ENCODE results near the gene USP40. TPM values are rescaled to one million over a fixed set of nuclear protein-coding genes. Genes with fewer than 3 reads are reported as not detected.

The USP40 gene
- total RNA-seq, 8 experiments from 2014 or later, result 13.4 to 79.9 (median 27.8) TPM

DNA sequence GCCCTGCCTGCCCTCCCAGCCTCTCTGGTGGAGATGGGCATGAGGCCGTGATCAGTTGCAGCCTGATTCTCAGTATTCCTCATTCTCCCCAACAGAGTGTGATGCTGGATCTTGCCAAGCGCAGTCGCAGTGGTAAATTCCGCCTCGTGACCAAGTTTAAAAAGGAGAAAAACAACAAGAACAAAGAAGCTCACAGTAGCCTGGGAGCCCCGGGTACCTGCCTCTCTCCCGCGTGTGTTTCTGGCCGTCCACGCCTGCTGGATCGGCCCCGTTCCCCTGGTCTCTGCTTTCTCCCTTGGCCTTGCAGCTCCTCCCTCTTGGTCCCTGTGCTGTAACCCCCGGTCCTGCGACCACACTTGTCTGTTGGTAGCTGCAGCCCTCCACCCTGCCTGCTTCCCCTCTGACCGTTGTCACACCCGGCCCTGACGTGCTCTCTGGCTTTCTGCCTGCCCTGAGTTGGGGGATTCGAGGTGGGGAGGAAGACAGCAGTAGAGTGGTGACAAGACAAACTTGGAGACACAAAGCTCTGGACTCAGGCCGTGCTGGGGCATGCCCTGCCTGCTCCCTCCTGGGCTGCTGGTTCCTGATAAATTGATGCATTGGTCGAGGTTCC lies 99.5 kb downstream of the USP40 start:
- no peak for ATAC-seq (replicated peaks in 6 of 8)
- Histone ChIP-seq H3K4me1 (replicated peaks in 1 of 2) (peaks cover 0 to 16% of the 10 kb centered on the region in 2 donors), H3K4me3 (no peak overlapping the region), H3K27ac (no peak overlapping the region)
- WGBS, 10 experiments, result 76 to 100% (median 89%) methylated on average over 2 to 5 of the region's 20 CpGs; no CpG with 5 or more reads in 5 of the 10 experiments
- in situ Hi-C loops (cut with MboI; ENCODE audit: low pct_unique_long_range_greater_than_20kb in 2 of 9, low sequenced_read_pairs in 9 of 9, unreplicated experiment in 9 of 9), result loop anchor here in 1 of 9 experiments (25.0 kb wide), 1 partner anchor 245 kb away; the partner anchor contains the start of genes UGT1A4 and UGT1A5

DNA sequence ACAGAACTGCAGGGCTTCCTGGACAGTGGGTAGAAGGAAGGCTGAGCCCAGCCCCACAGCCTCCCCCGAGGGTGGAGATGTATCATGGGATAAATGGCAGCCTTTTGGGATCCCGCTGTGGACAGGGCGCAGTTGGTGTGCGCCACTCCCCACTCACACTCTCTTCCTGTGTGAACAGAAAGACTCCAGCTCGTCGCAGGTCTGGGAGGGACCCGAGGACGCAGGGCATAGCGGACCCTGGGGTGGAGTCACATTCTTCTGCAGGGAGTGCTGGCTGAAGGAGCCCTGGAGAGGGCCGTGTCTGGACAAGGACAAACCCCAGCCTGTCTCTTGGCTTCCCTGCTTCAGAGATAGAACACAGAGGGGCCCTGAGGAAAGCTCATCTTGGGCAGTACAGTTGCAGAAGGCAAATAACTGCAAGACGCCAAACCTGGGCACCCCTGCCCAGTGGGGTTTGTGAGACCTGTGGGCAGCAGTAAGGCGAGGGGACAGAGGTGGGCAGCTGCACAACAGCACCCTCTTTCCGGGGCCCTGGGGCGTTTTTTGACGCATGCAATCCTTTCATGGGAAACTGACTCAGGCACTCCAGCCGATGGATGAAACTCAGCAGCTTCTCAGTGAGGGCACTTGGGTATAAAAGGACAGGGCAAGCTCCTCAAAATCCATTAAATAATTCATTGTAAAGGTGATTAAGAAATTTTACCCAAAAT lies 101.9 kb downstream of the USP40 start:
- in situ Hi-C loops (cut with MboI; ENCODE audit: low pct_unique_long_range_greater_than_20kb in 2 of 9, low sequenced_read_pairs in 9 of 9, unreplicated experiment in 9 of 9), result loop anchor here in 1 of 9 experiments (25.0 kb wide), 1 partner anchor 248 kb away; the partner anchor contains the start of genes UGT1A4 and UGT1A5
- ATAC-seq (replicated peaks in 6 of 8), result no peak
- peaks cover 0 to 6% of the 10 kb centered on the region in 2 donors for H3K4me1 ChIP-seq (replicated peaks in 1 of 2)

DNA sequence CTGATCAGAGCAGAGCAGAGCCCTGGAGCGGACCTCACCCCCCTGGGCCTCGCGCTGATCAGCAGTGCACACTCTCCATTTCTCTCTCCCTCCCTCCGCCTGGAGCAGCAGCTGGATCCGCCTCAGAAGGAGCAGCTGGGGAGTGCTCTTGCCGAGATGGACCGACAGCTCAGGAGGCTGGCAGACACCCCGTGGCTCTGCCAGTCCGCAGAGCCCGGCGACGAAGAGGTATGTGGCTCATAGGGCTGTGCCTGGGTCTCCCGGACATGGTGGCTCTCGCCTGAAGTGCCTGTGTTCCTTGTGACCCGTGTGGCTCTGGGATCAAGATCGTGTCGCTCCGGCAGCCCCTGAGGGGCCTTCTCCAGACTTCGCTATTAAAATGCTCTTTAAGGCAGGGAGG lies 102.5 kb downstream of the USP40 start:
- ATAC-seq (replicated peaks in 6 of 8), result no peak
- Histone ChIP-seq H3K4me3 (no peak overlapping the region), H3K4me1 (replicated peaks in 1 of 2) (no peaks in the 10 kb centered on the region), H3K27ac (no peak overlapping the region)
- in situ Hi-C loops (cut with MboI; ENCODE audit: low pct_unique_long_range_greater_than_20kb in 2 of 9, low sequenced_read_pairs in 9 of 9, unreplicated experiment in 9 of 9), result loop anchor here in 1 of 9 experiments (25.0 kb wide), 1 partner anchor 248 kb away; the partner anchor contains the start of genes UGT1A4 and UGT1A5
- 80 to 100% (median 100%) methylated on average over 1 to 10 of the region's 19 CpGs; no CpG with 5 or more reads in 5 of the 10 experiments for WGBS, 10 experiments

More for the DNA sequence above, 101.9 kb downstream of the USP40 start:
- WGBS, 10 experiments, result 76 to 100% (median 90%) methylated on average over 1 to 10 of the region's 16 CpGs; no CpG with 5 or more reads in 5 of the 10 experiments
- no peak overlapping the region for H3K4me3 ChIP-seq
- no peak overlapping the region for H3K27ac ChIP-seq

DNA sequence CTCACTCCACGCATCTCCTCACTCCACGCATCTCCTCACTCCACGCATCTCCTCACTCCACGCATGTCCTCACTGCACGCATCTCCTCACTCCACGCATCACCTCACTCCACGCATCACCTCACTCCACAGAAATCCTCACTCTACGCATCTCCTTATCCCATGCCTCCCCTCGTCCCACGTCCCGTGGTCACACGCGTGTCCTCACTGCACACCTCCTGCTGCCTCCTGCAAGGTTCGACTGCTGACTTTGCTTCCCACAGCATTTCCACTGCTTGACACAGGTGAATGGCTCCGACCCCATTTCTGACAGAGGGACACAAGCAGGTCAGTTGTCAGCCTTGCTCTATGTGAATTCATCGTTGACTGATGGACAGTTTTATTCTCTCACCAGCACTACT lies 103.0 kb downstream of the USP40 start:
- H3K27ac ChIP-seq, result no peak overlapping the region
- no peak for ATAC-seq (replicated peaks in 6 of 8)
- no peak overlapping the region for H3K4me3 ChIP-seq
- H3K4me1 ChIP-seq (replicated peaks in 1 of 2), result no peaks in the 10 kb centered on the region
- in situ Hi-C loops (cut with MboI; ENCODE audit: low pct_unique_long_range_greater_than_20kb in 2 of 9, low sequenced_read_pairs in 9 of 9, unreplicated experiment in 9 of 9), result loop anchor here in 1 of 9 experiments (25.0 kb wide), 1 partner anchor 249 kb away; the partner anchor contains the start of genes UGT1A4 and UGT1A5
- 85 to 100% (median 100%) methylated on average over 1 to 4 of the region's 16 CpGs for WGBS, 10 experiments

DNA sequence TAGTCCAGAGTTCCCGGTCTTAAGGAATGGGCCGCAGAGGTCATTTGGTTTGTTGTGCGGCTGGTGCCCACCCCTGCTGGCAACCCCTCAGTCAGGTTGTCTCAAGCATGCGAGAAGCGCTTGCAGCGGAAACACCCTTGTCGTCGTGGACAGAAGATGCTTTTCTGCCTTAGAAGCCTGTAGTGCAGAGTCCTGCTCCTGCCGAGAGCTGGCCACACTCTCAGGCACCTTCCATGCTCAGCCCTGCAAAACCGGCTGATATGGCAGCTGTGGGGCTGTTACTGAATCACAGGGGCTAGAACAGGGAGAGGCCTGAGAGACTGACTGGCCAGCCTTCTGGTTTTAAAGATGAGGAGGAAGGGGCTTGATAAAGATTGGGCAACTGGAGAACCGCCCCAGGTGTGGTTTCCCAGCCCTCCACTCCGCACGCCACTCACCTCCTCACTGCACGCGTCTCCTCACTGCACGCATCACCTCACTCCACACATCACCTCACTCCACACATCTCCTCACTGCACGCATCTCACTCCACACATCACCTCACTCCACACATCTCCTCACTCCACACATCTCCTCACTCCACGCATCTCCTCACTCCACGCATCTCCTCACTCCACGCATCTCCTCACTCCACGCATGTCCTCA lies 103.6 kb downstream of the USP40 start:
- Histone ChIP-seq H3K4me3 (no peak overlapping the region), H3K4me1 (replicated peaks in 1 of 2) (no peaks in the 10 kb centered on the region), H3K27ac (no peak overlapping the region)
- in situ Hi-C loops (cut with MboI; ENCODE audit: low pct_unique_long_range_greater_than_20kb in 2 of 9, low sequenced_read_pairs in 9 of 9, unreplicated experiment in 9 of 9), result loop anchor here in 1 of 9 experiments (25.0 kb wide), 1 partner anchor 249 kb away; the partner anchor contains the start of genes UGT1A4 and UGT1A5
- ATAC-seq (replicated peaks in 6 of 8), result no peak
- 93 to 100% (median 100%) methylated on average over 1 to 3 of the region's 21 CpGs; no CpG with 5 or more reads in 7 of the 10 experiments for WGBS, 10 experiments

DNA sequence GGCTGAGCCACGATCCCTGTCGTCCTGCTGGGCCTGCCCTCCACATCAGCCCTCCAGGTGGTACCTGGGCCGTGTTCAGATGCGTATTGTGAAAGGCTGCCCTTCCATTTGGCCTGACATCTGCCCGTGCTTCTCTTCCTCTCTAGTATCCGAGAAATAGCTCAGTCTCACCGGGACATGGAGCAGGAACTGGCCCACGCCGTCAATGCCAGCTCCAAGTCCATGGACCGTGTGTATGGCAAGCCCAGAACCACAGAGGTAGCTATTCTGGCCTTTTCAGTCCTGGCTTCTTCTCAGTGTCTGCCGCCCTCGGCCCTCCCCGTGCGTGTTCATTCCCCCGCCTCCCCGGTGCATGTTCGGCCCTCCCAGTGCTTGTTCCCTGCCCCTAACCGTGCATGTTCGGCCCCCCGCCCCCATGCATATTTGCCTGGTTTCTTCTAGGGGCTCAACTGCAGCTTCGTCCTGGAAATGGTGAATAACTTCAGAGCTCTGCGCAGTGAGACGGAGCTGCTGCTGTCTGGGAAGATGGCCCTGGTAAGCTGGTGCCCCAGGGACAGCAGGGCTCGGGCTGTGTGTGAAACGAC lies 104.3 kb downstream of the USP40 start:
- in situ Hi-C loops (cut with MboI; ENCODE audit: low pct_unique_long_range_greater_than_20kb in 2 of 9, low sequenced_read_pairs in 9 of 9, unreplicated experiment in 9 of 9), result loop anchor here in 1 of 9 experiments (25.0 kb wide), 1 partner anchor 250 kb away; the partner anchor contains the start of genes UGT1A4 and UGT1A5
- H3K27ac ChIP-seq, result no peak overlapping the region
- 80 to 100% (median 95%) methylated on average over 1 to 12 of the region's 25 CpGs; no CpG with 5 or more reads in 3 of the 10 experiments for WGBS, 10 experiments

DNA sequence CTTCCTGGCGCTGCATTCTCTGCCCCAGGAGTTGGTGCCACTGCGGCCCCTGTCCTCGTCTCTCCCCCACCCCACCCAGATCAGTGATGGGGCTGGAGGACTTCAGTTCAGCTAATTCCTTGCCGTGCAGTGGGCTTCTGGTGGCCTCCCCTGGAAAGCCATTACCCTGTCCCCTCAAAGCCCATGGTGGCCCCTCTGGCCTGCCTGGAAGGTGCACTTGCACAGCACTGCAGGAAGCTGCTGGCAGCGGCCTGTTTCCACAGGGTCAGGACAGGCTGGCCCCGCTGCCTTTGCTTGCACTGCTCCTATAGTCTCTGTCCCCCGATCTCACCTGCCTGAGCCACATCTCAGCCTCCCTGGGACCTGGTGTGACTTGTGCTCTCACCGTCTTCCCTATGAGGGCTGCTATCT lies 105.1 kb downstream of the USP40 start:
- ATAC-seq (replicated peaks in 6 of 8), result no peak
- in situ Hi-C loops (cut with MboI; ENCODE audit: low pct_unique_long_range_greater_than_20kb in 2 of 9, low sequenced_read_pairs in 9 of 9, unreplicated experiment in 9 of 9), result loop anchor here in 1 of 9 experiments (25.0 kb wide), 1 partner anchor 251 kb away; the partner anchor contains the start of genes UGT1A4 and UGT1A5
- 80 to 100% (median 85%) methylated on average over 1 to 4 of the region's 8 CpGs; no CpG with 5 or more reads in 7 of the 10 experiments for WGBS, 10 experiments

More for the DNA sequence above, 104.3 kb downstream of the USP40 start:
- Histone ChIP-seq H3K4me3 (no peak overlapping the region), H3K4me1 (replicated peaks in 1 of 2) (no peaks in the 10 kb centered on the region)
- ATAC-seq (replicated peaks in 6 of 8), result no peak

DNA sequence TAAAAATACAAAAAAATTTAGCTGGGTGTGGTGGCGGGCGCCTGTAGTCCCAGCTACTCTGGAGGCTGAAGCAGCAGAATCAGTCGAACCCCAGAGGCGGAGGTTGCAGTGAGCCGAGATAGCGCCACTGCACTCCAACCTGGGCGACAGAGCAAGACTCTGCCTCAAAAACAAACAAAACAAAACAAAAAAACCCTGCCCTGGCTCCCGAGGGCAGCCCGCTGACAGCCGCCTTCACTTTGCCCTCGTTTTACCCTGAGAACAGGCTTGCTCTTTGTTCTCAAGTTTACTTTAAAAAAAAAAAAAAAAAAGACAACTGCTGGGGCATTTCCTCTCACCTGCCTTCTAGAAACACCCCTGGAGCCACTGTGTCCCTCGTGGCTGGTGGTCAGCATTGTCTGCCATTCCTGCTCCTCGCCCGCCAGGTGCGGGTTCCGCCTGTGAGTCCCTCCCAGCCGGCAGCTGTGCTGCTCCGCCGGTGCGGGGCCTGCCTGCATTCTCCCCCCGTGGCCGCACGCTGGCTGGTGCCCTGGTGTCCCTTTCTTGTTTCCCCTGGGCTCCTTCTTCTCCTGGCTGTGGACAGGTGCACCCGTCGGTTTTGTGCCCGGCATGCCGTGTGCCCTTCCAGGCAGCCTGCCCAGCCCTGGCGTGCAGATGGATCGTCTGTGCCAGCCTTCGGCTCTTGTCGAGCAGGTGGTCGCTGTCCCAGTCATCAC lies 105.7 kb downstream of the USP40 start:
- 74 to 100% (median 85%) methylated on average over 1 to 10 of the region's 32 CpGs; no CpG with 5 or more reads in 5 of the 10 experiments for WGBS, 10 experiments
- Histone ChIP-seq H3K27ac (no peak overlapping the region), H3K4me3 (no peak overlapping the region), H3K4me1 (replicated peaks in 1 of 2) (no peaks in the 10 kb centered on the region)
- in situ Hi-C loops (cut with MboI; ENCODE audit: low pct_unique_long_range_greater_than_20kb in 2 of 9, low sequenced_read_pairs in 9 of 9, unreplicated experiment in 9 of 9), result loop anchor here in 1 of 9 experiments (25.0 kb wide), 1 partner anchor 251 kb away; the partner anchor contains the start of genes UGT1A4 and UGT1A5
- ATAC-seq (replicated peaks in 6 of 8), result no peak

More for the DNA sequence above, 105.1 kb downstream of the USP40 start:
- H3K4me3 ChIP-seq, result no peak overlapping the region
- H3K27ac ChIP-seq, result no peak overlapping the region
- H3K4me1 ChIP-seq (replicated peaks in 1 of 2), result no peaks in the 10 kb centered on the region

DNA sequence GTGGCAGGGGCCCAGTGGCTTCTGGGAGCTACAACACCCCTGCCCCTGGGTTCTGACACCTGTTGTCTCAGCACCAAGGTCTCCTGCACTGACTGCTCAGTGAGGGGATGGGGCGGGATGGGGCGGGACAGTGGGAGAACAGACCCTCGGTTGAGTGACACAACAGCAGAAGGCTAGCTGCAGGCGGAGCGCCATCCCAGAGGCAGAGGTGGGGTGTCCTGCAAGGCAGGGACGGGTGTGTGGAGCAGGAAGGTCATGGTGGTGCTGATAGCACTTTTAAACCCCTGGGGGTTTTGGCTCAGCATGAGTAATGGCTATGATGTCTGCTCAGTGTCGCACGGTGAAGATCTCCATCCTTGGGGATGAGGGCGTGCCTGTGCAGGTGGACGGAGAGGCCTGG lies 107.2 kb downstream of the USP40 start:
- whole genome bisulfite sequencing, 10 experiments, result 96 to 100% (median 100%) methylated on average over 1 to 4 of the region's 10 CpGs; no CpG with 5 or more reads in 7 of the 10 experiments
- Histone ChIP-seq H3K27ac (no peak overlapping the region), H3K4me3 (no peak overlapping the region), H3K4me1 (replicated peaks in 1 of 2) (no peaks in the 10 kb centered on the region)
- no peak for ATAC-seq (replicated peaks in 6 of 8)
- in situ Hi-C loops (cut with MboI; ENCODE audit: low pct_unique_long_range_greater_than_20kb in 2 of 9, low sequenced_read_pairs in 9 of 9, unreplicated experiment in 9 of 9), result loop anchor here in 1 of 9 experiments (25.0 kb wide), 1 partner anchor 253 kb away; the partner anchor contains the start of genes UGT1A4 and UGT1A5

DNA sequence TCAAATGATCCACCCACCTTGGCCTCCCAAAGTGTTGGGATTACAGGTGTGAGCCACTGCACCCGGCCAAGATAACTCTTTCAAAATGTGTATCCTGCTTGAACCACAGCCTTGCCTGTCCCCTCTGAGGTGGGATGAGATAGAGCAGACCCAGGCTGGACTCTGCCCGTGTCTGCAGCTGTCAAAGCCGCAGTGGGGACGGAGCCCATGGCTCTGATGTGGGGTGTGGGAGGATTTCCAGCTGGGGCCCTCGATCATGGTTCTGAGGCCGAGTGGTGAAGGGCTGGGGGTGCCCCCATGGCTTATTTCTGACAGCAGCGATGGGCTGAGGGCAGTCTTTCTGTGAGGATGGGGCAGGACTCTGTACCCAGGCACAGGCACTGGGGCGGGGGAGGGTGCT lies 107.8 kb downstream of the USP40 start:
- Histone ChIP-seq H3K4me1 (replicated peaks in 1 of 2) (no peaks in the 10 kb centered on the region), H3K4me3 (no peak overlapping the region), H3K27ac (no peak overlapping the region)
- 60 to 100% (median 85%) methylated on average over 1 to 4 of the region's 8 CpGs; no CpG with 5 or more reads in 6 of the 10 experiments for WGBS, 10 experiments
- in situ Hi-C loops (cut with MboI; ENCODE audit: low pct_unique_long_range_greater_than_20kb in 2 of 9, low sequenced_read_pairs in 9 of 9, unreplicated experiment in 9 of 9), result loop anchor here in 1 of 9 experiments (25.0 kb wide), 1 partner anchor 253 kb away; the partner anchor contains the start of genes UGT1A4 and UGT1A5
- no peak for ATAC-seq (replicated peaks in 6 of 8)

DNA sequence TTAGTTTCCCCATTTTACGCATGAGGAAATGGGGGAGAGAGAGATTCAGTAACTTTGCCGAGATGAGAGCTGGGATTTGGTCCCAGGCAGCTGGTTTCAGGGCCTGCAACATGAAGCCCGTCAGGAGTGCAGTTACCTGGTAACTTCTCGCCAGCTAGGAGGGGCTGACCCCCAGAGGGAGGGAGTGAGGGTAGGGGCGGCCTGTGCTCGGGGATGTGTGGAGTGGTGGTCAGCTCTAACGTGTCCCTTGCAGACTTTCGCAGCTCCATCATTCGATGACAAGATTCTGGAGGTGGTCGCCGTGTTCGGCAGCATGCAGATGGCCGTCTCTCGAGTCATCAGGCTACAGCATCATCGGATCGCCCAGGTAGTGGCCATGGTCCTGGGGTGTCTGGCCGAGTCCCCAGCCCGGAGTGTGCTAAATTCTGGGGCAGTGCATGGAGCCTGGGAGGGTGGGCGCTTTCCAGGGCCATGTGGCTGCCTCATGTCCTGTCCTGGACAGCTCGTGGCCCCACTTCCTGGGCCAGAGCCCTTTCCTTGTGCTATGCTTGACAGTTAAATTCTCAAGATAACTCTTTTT lies 108.5 kb downstream of the USP40 start:
- no peak overlapping the region for H3K4me3 ChIP-seq
- in situ Hi-C loops (cut with MboI; ENCODE audit: low pct_unique_long_range_greater_than_20kb in 2 of 9, low sequenced_read_pairs in 9 of 9, unreplicated experiment in 9 of 9), result loop anchor here in 1 of 9 experiments (25.0 kb wide), 1 partner anchor 254 kb away; the partner anchor contains the start of genes UGT1A4 and UGT1A5
- ATAC-seq (replicated peaks in 6 of 8), result no peak
- H3K27ac ChIP-seq, result no peak overlapping the region
- 20 to 100% (median 100%) methylated on average over 1 to 16 of the region's 20 CpGs; no CpG with 5 or more reads in 4 of the 10 experiments for WGBS, 10 experiments
- no peaks in the 10 kb centered on the region for H3K4me1 ChIP-seq (replicated peaks in 1 of 2)
